Hepatocyte (in vitro differentiated cells): ENCODE data around the gene RBBP5. TPM values are rescaled to one million over a fixed set of nuclear protein-coding genes. Genes with fewer than 3 reads are reported as not detected.

Source experiments
- DNase-seq: peaks from one replicate; pipeline ENCODE4 v3.0.0-alpha.2; 2016; ENCODE audit warnings: low spot score
- H2AFZ ChIP-seq: fragments of 200-600 bp; sonication (generic); 2 replicates; pipeline ENCODE4 v1.6.0; 2016; ENCODE audit warnings: antibody characterized with exemption, mild to moderate bottlenecking
- H3K27ac ChIP-seq: fragments of 200-600 bp; sonication (generic); 2 replicates; pipeline ENCODE4 v1.5.1; 2016; ENCODE audit warnings: mild to moderate bottlenecking
- H3K27me3 ChIP-seq: fragments of 200-600 bp; sonication (generic); 2 replicates; pipeline ENCODE4 v1.6.1; 2016
- H3K36me3 ChIP-seq: fragments of 200-600 bp; sonication (generic); replicated peaks from 2 replicates; pipeline ENCODE4 v1.5.1; 2016; ENCODE audit warnings: low read depth; ENCODE audit not compliant: insufficient read depth
- H3K4me1 ChIP-seq: fragments of 200-600 bp; sonication (generic); 2 replicates; pipeline ENCODE4 v1.5.1; 2016; ENCODE audit warnings: mild to moderate bottlenecking, moderate library complexity; ENCODE audit not compliant: insufficient read depth
- H3K4me2 ChIP-seq: fragments of 200-600 bp; sonication (generic); 2 replicates; pipeline ENCODE4 v1.6.0; 2016
- H3K4me3 ChIP-seq: fragments of 200-600 bp; sonication (generic); 2 replicates; pipeline ENCODE4 v1.5.1; 2016; ENCODE audit warnings: mild to moderate bottlenecking
- H3K79me2 ChIP-seq: fragments of 200-600 bp; sonication (generic); 2 replicates; pipeline ENCODE4 v1.6.0; 2017; ENCODE audit warnings: mild to moderate bottlenecking
- H3K9me2 ChIP-seq: fragments of 200-600 bp; sonication (generic); replicated peaks from 2 replicates; pipeline ENCODE4 v1.6.0; 2017; ENCODE audit warnings: mild to moderate bottlenecking; ENCODE audit not compliant: insufficient read depth
- H3K9me3 ChIP-seq: fragments of 200-600 bp; sonication (generic); 2 replicates; pipeline ENCODE4 v1.5.1; 2016; ENCODE audit warnings: low read depth, mild to moderate bottlenecking
- H4K20me1 ChIP-seq: fragments of 200-600 bp; sonication (generic); 2 replicates; pipeline ENCODE4 v1.6.0; 2016; ENCODE audit warnings: mild to moderate bottlenecking; ENCODE audit not compliant: insufficient read depth, poor library complexity, severe bottlenecking
- EZH2 ChIP-seq: fragments of 200-600 bp; sonication (generic); IDR thresholded peaks from 2 replicates; pipeline ENCODE4 v1.6.1; 2016; ENCODE audit warnings: antibody characterized with exemption, mild to moderate bottlenecking, borderline replicate concordance
- EZH2phosphoT487 ChIP-seq: fragments of 200-600 bp; sonication (generic); IDR thresholded peaks from one replicate; pipeline ENCODE4 v1.6.1; 2018; ENCODE audit warnings: antibody characterized with exemption, mild to moderate bottlenecking, low read depth, moderate library complexity; ENCODE audit not compliant: unreplicated experiment, severe bottlenecking
- whole genome bisulfite sequencing: methylation state at CpG from one replicate; pipeline ENCODE4 v1.1.6; 2016; ENCODE audit warnings: low lambda C conversion rate; ENCODE audit errors: missing lambda C conversion rate; 5-methylcytosine and 5-hydroxymethylcytosine counted together
- polyA plus RNA-seq: library from polyadenylated mRNA; unstranded; fragments of >200 nt; fragmentation: Nextera tagmentation; extraction: Ambion mirVana; gene quantifications from 2 replicates; pipeline ENCODE4 v1.2.1, GENCODE V29; 2016
- total RNA-seq: library from RNA; depleted of rRNA; stranded (reverse); fragments of >200 nt; gene quantifications from 2 replicates; pipeline ENCODE4 v1.2.3, GENCODE V29; 2014
- TF ChIP-seq, protein P1 (sequence below): fragments of 200-600 bp; sonication (generic); IDR thresholded peaks from 2 replicates; pipeline ENCODE4 v1.5.1; 2016; ENCODE audit warnings: antibody characterized with exemption, mild to moderate bottlenecking; ENCODE audit not compliant: poor library complexity

RBBP5 gene
- total and polyA plus RNA-seq, 2 experiments from 2014 or later, result 9.0 to 15.3 TPM

- TF ChIP-seq, protein P1, sequence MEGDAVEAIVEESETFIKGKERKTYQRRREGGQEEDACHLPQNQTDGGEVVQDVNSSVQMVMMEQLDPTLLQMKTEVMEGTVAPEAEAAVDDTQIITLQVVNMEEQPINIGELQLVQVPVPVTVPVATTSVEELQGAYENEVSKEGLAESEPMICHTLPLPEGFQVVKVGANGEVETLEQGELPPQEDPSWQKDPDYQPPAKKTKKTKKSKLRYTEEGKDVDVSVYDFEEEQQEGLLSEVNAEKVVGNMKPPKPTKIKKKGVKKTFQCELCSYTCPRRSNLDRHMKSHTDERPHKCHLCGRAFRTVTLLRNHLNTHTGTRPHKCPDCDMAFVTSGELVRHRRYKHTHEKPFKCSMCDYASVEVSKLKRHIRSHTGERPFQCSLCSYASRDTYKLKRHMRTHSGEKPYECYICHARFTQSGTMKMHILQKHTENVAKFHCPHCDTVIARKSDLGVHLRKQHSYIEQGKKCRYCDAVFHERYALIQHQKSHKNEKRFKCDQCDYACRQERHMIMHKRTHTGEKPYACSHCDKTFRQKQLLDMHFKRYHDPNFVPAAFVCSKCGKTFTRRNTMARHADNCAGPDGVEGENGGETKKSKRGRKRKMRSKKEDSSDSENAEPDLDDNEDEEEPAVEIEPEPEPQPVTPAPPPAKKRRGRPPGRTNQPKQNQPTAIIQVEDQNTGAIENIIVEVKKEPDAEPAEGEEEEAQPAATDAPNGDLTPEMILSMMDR, result no peak
- no peaks in the 10 kb centered on the region for H3K36me3 ChIP-seq
- H3K9me3 ChIP-seq, result no peaks in the 10 kb centered on the region
- 90% methylated on average over 5 of the region's 5 CpGs for WGBS
- H3K9me2 ChIP-seq, result no peaks in the 10 kb centered on the region
- H3K27me3 ChIP-seq, result no peaks in the 10 kb centered on the region
- no peaks in the 10 kb centered on the region for H4K20me1 ChIP-seq
- H3K4me1 ChIP-seq, result no peaks in the 10 kb centered on the region
- no peak overlapping the region for H2AFZ ChIP-seq
- DNase-seq, result no peak
- no peak overlapping the region for H3K4me2 ChIP-seq
- H3K27ac ChIP-seq, result no peak overlapping the region
- H3K79me2 ChIP-seq, result peaks cover 6% of the 10 kb centered on the region
- no peak overlapping the region for H3K4me3 ChIP-seq
These were observed 12.1 kb downstream of the RBBP5 start for GRCh38 chr1:205109711-205110110.

- Histone ChIP-seq H3K4me1 (no peaks in the 10 kb centered on the region), H3K79me2 (peaks cover 3% of the 10 kb centered on the region), H3K27ac (no peak overlapping the region), H3K4me2 (no peak overlapping the region), H2AFZ (no peak overlapping the region), H3K27me3 (no peaks in the 10 kb centered on the region), H4K20me1 (no peaks in the 10 kb centered on the region), H3K9me3 (no peaks in the 10 kb centered on the region), H3K9me2 (no peaks in the 10 kb centered on the region), H3K4me3 (no peak overlapping the region), H3K36me3 (no peaks in the 10 kb centered on the region)
- TF ChIP-seq EZH2, result no peak
- TF ChIP-seq, protein P1, result no peak
- TF ChIP-seq EZH2phosphoT487, result no peak
- no peak for DNase-seq
- 95% methylated on average over 1 of the region's 1 CpG for WGBS
These were observed 12.5 kb downstream of the RBBP5 start for GRCh38 chr1:205109269-205109668.

DNA sequence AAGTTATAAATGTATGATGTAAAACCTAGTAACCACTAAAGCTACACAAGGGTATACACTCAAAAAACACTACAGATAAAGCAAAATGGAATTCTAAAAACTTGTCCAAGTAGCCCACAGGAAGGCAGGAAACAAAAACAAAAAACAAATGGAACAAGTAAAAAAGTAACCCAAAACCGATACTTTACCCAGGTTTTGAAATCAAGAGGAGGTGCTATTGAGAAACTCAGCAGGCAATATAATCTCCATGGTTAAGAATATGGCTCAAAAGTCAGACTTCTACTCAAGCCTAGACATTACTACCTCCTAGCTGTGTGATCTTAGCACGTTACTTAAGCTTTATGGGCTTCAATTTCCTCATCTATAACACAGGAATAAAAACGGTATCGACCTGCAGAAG is 13.3 kb downstream of the RBBP5 start:
- Histone ChIP-seq H3K27ac (no peak overlapping the region), H3K79me2 (no peaks in the 10 kb centered on the region), H3K9me3 (no peaks in the 10 kb centered on the region), H4K20me1 (no peaks in the 10 kb centered on the region), H3K36me3 (no peaks in the 10 kb centered on the region), H3K4me2 (no peak overlapping the region), H3K4me3 (no peak overlapping the region), H2AFZ (no peak overlapping the region), H3K9me2 (no peaks in the 10 kb centered on the region), H3K27me3 (no peaks in the 10 kb centered on the region), H3K4me1 (no peaks in the 10 kb centered on the region)
- no peak for DNase-seq
- TF ChIP-seq EZH2phosphoT487, result no peak
- TF ChIP-seq, protein P1, result no peak
- TF ChIP-seq EZH2, result no peak
- WGBS, result 92% methylated on average over 4 of the region's 4 CpGs

DNA sequence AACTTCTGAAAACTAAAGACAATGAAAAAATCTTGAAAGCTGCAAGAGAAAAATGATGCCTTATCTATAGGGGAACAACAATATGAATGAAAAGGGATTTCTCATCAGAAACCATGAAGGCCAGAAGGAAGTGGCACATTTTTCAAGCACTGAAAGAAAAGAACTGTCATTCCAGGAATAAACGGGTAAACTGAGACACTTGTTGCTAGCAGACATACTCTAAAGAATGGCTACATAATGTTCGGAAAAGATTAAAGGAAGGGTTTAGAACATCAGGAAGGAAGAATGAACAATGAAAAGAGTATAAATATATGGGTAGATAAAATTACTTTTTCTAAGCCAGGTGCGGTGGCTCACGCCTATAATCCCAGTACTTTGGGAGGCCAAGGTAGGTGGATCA is 14.5 kb downstream of the RBBP5 start:
- H4K20me1 ChIP-seq, result no peaks in the 10 kb centered on the region
- no peak for DNase-seq
- H3K4me1 ChIP-seq, result no peaks in the 10 kb centered on the region
- H3K9me2 ChIP-seq, result no peaks in the 10 kb centered on the region
- no peak overlapping the region for H3K4me3 ChIP-seq
- no peaks in the 10 kb centered on the region for H3K9me3 ChIP-seq
- no peak overlapping the region for H2AFZ ChIP-seq
- no peaks in the 10 kb centered on the region for H3K36me3 ChIP-seq
- H3K27me3 ChIP-seq, result no peaks in the 10 kb centered on the region
- no peak overlapping the region for H3K4me2 ChIP-seq
- TF ChIP-seq EZH2 (no peak), EZH2phosphoT487 (no peak)
- TF ChIP-seq, protein P1, result no peak
- H3K79me2 ChIP-seq, result no peaks in the 10 kb centered on the region
- 100% methylated on average over 4 of the region's 4 CpGs for whole genome bisulfite sequencing
- no peak overlapping the region for H3K27ac ChIP-seq
